ENCODE measurements around the gene FBXL16.
"Not testable (repeated sequence)": the region's sequence is repeated elsewhere in the genome, so short reads cannot be mapped to it uniquely, and the experiment has no call there.

Gene FBXL16, protein sequence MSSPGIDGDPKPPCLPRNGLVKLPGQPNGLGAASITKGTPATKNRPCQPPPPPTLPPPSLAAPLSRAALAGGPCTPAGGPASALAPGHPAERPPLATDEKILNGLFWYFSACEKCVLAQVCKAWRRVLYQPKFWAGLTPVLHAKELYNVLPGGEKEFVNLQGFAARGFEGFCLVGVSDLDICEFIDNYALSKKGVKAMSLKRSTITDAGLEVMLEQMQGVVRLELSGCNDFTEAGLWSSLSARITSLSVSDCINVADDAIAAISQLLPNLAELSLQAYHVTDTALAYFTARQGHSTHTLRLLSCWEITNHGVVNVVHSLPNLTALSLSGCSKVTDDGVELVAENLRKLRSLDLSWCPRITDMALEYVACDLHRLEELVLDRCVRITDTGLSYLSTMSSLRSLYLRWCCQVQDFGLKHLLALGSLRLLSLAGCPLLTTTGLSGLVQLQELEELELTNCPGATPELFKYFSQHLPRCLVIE
- long read RNA-seq = 0 reads

DNA sequence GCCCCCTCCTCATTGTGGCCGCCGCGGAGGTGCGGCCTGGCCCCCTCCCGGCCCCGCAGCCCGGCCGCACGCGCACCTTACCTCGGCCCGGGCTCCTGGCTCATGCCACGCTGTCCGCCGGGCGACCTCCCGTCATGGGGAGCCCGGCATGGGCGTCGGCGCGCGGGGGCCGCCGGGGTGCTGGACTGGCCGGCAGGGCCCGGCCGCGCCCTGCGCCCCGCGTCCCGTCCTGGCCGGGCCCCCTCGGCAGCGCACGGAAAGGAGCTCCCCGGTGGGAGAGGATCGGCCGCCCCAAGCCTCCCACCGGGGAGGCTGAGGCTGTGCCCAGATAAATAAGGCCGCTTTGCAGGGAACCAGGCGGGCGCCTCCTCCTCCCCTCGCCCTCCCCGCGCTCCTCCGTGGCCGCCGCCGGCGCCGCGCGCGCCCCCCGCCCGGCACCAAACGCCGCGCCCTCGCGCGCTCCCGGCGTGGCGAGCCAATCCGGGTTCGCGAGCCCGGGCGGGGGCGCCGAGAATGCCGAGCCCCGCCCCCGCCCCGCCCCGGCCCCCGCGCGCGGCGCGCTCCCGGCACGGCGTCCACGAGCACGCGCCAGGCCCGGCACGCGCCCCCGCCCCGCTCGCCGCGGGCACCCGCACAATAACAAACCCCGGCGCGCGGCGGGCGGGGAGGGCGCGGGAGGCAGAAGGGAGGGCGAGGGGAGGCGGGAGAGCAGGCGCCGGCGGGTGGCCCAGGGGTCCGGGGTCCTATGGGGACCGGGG, at the start of gene FBXL16:
TSS of gene FBXL16 (minus strand) at position 371 of the 758 bp plus-strand sequence. CDS start 8,396 bp downstream, outside the sequence.
- Histone ChIP-seq H3K27me3 (ENCODE audit: insufficient read depth, poor library complexity, severe bottlenecking) (peaks cover 69% of the 10 kb centered on the region), H3K4me3 (replicated peaks; ENCODE audit: insufficient read depth, low read length) (no peak within 1 kb of the TSS), H3K27ac (replicated peaks) (no peak within 1 kb of the TSS)
- DNase-seq (ENCODE audit: low read depth in 1 of 2, low spot score in 1 of 2) = no peak
- TF ChIP-seq, protein P1, sequence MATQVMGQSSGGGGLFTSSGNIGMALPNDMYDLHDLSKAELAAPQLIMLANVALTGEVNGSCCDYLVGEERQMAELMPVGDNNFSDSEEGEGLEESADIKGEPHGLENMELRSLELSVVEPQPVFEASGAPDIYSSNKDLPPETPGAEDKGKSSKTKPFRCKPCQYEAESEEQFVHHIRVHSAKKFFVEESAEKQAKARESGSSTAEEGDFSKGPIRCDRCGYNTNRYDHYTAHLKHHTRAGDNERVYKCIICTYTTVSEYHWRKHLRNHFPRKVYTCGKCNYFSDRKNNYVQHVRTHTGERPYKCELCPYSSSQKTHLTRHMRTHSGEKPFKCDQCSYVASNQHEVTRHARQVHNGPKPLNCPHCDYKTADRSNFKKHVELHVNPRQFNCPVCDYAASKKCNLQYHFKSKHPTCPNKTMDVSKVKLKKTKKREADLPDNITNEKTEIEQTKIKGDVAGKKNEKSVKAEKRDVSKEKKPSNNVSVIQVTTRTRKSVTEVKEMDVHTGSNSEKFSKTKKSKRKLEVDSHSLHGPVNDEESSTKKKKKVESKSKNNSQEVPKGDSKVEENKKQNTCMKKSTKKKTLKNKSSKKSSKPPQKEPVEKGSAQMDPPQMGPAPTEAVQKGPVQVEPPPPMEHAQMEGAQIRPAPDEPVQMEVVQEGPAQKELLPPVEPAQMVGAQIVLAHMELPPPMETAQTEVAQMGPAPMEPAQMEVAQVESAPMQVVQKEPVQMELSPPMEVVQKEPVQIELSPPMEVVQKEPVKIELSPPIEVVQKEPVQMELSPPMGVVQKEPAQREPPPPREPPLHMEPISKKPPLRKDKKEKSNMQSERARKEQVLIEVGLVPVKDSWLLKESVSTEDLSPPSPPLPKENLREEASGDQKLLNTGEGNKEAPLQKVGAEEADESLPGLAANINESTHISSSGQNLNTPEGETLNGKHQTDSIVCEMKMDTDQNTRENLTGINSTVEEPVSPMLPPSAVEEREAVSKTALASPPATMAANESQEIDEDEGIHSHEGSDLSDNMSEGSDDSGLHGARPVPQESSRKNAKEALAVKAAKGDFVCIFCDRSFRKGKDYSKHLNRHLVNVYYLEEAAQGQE (IDR thresholded peaks at IDR 0.05; ENCODE audit: insufficient replicate concordance, low read depth) = no peak
- TF ChIP-seq GABPA (IDR thresholded peaks at IDR 0.05; ENCODE audit: low read depth) (no peak), POLR2AphosphoS5 (IDR thresholded peaks at IDR 0.05; ENCODE audit: low read depth) (no peak), SPI1 (IDR thresholded peaks at IDR 0.05; ENCODE audit: borderline replicate concordance, low read depth) (no peak)
- TF ChIP-seq, protein P2, sequence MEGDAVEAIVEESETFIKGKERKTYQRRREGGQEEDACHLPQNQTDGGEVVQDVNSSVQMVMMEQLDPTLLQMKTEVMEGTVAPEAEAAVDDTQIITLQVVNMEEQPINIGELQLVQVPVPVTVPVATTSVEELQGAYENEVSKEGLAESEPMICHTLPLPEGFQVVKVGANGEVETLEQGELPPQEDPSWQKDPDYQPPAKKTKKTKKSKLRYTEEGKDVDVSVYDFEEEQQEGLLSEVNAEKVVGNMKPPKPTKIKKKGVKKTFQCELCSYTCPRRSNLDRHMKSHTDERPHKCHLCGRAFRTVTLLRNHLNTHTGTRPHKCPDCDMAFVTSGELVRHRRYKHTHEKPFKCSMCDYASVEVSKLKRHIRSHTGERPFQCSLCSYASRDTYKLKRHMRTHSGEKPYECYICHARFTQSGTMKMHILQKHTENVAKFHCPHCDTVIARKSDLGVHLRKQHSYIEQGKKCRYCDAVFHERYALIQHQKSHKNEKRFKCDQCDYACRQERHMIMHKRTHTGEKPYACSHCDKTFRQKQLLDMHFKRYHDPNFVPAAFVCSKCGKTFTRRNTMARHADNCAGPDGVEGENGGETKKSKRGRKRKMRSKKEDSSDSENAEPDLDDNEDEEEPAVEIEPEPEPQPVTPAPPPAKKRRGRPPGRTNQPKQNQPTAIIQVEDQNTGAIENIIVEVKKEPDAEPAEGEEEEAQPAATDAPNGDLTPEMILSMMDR (IDR thresholded peaks at IDR 0.05; ENCODE audit: insufficient read depth, low read length) = no peak

DNA sequence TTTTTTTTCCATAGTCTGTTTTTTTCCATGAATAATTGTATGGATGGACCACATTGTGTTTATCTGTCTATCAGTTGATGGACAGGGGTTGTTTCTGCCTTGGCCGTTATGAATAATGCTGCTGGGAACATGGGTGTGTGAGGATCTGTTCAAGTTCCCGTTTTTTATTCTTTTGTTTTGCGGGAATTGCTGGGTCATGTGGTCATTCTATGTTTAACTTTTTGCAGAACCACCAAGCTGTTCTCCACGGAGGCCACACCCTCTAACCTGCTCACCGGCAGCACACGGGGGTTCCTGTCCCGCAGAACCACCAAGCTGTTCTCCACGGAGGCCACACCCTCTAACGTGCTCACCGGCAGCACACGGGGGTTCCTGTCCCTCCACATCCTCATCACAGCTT, 49.1 kb upstream of the FBXL16 start:
- no peak overlapping the region for H3K27ac ChIP-seq (replicated peaks)
- no peaks in the 10 kb centered on the region for H3K27me3 ChIP-seq (ENCODE audit: insufficient read depth, poor library complexity, severe bottlenecking)
- no peak overlapping the region for H3K4me3 ChIP-seq (replicated peaks; ENCODE audit: insufficient read depth, low read length)
- peak; percentile 40; the same call in 1 of the 2 replicates for TF ChIP-seq SPI1 (IDR thresholded peaks at IDR 0.05; ENCODE audit: borderline replicate concordance, low read depth)
- TF ChIP-seq, protein P2 (IDR thresholded peaks at IDR 0.05; ENCODE audit: insufficient read depth, low read length) = no peak
- peak in 1 of 2 experiments; percentile 71 for DNase-seq (ENCODE audit: low read depth in 1 of 2, low spot score in 1 of 2)

DNA sequence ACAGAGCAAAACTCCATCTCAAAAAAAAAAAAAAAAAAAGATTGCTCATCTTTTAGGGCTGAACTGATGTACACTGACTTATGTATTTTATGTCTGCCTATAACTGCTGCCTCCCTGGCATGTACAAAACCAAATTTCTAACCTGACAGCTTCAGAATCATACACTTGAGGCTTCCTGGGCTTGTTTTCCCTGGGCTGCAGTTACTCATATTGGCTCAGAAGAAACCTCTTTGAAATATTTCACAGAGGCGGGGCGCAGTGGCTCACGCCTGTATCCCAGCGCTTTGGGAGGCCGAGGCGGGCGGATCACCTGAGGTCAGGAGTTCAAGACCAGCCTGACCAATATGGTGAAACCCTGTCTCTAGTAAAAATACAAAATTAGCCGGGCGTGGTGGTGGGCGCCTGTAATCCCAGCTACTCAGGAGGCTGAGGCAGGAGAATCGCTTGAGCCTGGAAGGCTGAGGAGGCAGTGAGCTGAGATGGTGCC, 48.6 kb upstream of the FBXL16 start:
- H3K27me3 ChIP-seq (ENCODE audit: insufficient read depth, poor library complexity, severe bottlenecking); H3K4me3 ChIP-seq (replicated peaks; ENCODE audit: insufficient read depth, low read length); DNase-seq (ENCODE audit: low read depth in 1 of 2, low spot score in 1 of 2); H3K27ac ChIP-seq (replicated peaks): not testable (repeated sequence)

DNA sequence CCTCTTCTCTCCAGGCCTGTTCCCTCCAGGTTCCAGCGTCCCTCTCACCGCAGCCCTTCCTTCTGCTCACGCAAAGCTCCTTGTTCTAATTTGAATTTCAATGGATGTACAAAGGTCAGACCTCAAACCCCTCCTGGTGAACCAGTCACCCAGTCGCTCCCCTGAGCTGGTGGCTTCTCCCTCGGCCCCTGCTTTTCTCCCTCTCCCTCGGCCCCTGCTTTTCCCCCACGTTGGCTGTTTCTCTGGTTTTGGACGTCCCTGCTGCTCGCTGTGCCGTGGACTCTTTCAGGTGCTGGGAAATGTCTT, 46.4 kb upstream of the FBXL16 start:
- TF ChIP-seq GABPA (IDR thresholded peaks at IDR 0.05; ENCODE audit: low read depth) = no peak
- TF ChIP-seq, protein P1 (IDR thresholded peaks at IDR 0.05; ENCODE audit: insufficient replicate concordance, low read depth) = no peak
- Histone ChIP-seq H3K27ac (replicated peaks) (no peak overlapping the region), H3K4me3 (replicated peaks; ENCODE audit: insufficient read depth, low read length) (no peak overlapping the region), H3K27me3 (ENCODE audit: insufficient read depth, poor library complexity, severe bottlenecking) (no peaks in the 10 kb centered on the region)
- no peak for DNase-seq (ENCODE audit: low read depth in 1 of 2, low spot score in 1 of 2)

Measured in HL-60 (cell line).